Measurements from ENCODE around the gene HOXA3. TPM values are rescaled to one million over a fixed set of nuclear protein-coding genes. Genes with fewer than 3 reads are reported as not detected.
A peak's percentile ranks its signal among the peaks of the same experiment; 100 is the strongest.

Gene HOXA3
- total RNA-seq, 3 donors from 2014 or later: 4.5 to 6.4 (median 4.6) TPM

GRCh38 chr7:27132978-27133377, 19.4 kb downstream of the HOXA3 start:
- TF ChIP-seq POLR2A (IDR thresholded peaks at IDR 0.05) (no peak), POLR2AphosphoS5 (IDR thresholded peaks at IDR 0.05) (no peak)
- TF ChIP-seq, protein P1, sequence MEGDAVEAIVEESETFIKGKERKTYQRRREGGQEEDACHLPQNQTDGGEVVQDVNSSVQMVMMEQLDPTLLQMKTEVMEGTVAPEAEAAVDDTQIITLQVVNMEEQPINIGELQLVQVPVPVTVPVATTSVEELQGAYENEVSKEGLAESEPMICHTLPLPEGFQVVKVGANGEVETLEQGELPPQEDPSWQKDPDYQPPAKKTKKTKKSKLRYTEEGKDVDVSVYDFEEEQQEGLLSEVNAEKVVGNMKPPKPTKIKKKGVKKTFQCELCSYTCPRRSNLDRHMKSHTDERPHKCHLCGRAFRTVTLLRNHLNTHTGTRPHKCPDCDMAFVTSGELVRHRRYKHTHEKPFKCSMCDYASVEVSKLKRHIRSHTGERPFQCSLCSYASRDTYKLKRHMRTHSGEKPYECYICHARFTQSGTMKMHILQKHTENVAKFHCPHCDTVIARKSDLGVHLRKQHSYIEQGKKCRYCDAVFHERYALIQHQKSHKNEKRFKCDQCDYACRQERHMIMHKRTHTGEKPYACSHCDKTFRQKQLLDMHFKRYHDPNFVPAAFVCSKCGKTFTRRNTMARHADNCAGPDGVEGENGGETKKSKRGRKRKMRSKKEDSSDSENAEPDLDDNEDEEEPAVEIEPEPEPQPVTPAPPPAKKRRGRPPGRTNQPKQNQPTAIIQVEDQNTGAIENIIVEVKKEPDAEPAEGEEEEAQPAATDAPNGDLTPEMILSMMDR (IDR thresholded peaks at IDR 0.05): no peak
- no peaks in the 10 kb centered on the region for H3K9me3 ChIP-seq
- no peaks in the 10 kb centered on the region for H3K27me3 ChIP-seq
- no peaks in the 10 kb centered on the region for H3K36me3 ChIP-seq
- no peak for DNase-seq (ENCODE audit: low spot score in 2 of 2)
- no peak overlapping the region for H3K4me3 ChIP-seq
- peak overlapping the region; percentile 82 to 96 for H3K27ac ChIP-seq
- intact Hi-C loops (cut with DNase I; ENCODE audit: low total_unique reads): loop anchor here (5.0 kb wide), 1 partner anchor 1031 kb away; no protein-coding TSS in a partner anchor
- H3K4me1 ChIP-seq: peaks cover 5 to 10% of the 10 kb centered on the region in 2 donors

DNA sequence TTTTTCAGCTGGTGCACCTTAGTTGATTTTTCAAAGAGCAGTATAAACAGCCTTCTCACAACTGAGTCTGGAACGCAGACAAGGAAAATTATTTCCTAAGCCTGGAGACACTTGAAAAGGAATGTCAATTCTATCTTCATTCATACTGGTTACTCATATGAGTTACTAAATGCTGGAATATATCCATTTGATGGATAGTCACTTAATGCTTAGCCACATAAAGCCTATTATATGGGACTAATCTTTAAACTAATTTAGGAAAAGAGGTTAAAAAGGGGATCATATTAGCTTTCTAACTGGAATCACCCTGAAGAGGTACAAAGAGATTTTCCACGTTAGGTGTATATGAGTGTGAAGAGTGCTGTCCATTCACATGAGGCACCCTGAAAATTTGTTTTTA, 20.2 kb downstream of the HOXA3 start:
- TF ChIP-seq POLR2A (IDR thresholded peaks at IDR 0.05) (no peak), POLR2AphosphoS5 (IDR thresholded peaks at IDR 0.05) (no peak)
- TF ChIP-seq, protein P1 (IDR thresholded peaks at IDR 0.05): no peak
- intact Hi-C loops (cut with DNase I; ENCODE audit: low total_unique reads): loop anchor here (5.0 kb wide), 1 partner anchor 1030 kb away; no protein-coding TSS in a partner anchor
- Histone ChIP-seq H3K36me3 (no peaks in the 10 kb centered on the region), H3K27ac (peak overlapping the region in 1 of 2 donors; percentile 4), H3K9me3 (no peaks in the 10 kb centered on the region), H3K4me1 (peaks cover 5 to 10% of the 10 kb centered on the region in 2 donors), H3K27me3 (no peaks in the 10 kb centered on the region), H3K4me3 (no peak overlapping the region)
- no peak for DNase-seq (ENCODE audit: low spot score in 2 of 2)

- H3K36me3 ChIP-seq: no peaks in the 10 kb centered on the region
- no peaks in the 10 kb centered on the region for H3K9me3 ChIP-seq
- H3K4me3 ChIP-seq: peak overlapping the region; percentile 69 to 98 (median 90)
- no peak for TF ChIP-seq POLR2A (IDR thresholded peaks at IDR 0.05)
- no peak for TF ChIP-seq POLR2AphosphoS5 (IDR thresholded peaks at IDR 0.05)
- TF ChIP-seq, protein P1 (IDR thresholded peaks at IDR 0.05): no peak
- DNase-seq (ENCODE audit: low spot score in 2 of 2): peak in 1 of 2 donors; percentile 7
- H3K27me3 ChIP-seq: no peaks in the 10 kb centered on the region
- intact Hi-C loops (cut with DNase I; ENCODE audit: low total_unique reads): loop anchor here (5.0 kb wide), 1 partner anchor 1029 kb away; no protein-coding TSS in a partner anchor
- H3K4me1 ChIP-seq: peaks cover 5 to 13% of the 10 kb centered on the region in 2 donors
- peak overlapping the region; percentile 94 to 98 for H3K27ac ChIP-seq
These were observed 21.0 kb downstream of the HOXA3 start for GRCh38 chr7:27131390-27131819.

- peak within 1 kb of the TSS; percentile 94 to 98 for H3K27ac ChIP-seq
- H3K27me3 ChIP-seq: no peaks in the 10 kb centered on the region
- H3K36me3 ChIP-seq: no peaks in the 10 kb centered on the region
- TF ChIP-seq POLR2A (IDR thresholded peaks at IDR 0.05): peak; percentile 89
- TF ChIP-seq, protein P1 (IDR thresholded peaks at IDR 0.05): no peak
- TF ChIP-seq POLR2AphosphoS5 (IDR thresholded peaks at IDR 0.05): peak; percentile 75 to 97 (median 86)
- no peaks in the 10 kb centered on the region for H3K9me3 ChIP-seq
- H3K4me3 ChIP-seq: peak within 1 kb of the TSS; percentile 69 to 98 (median 90)
- DNase-seq (ENCODE audit: low spot score in 2 of 2): peak; percentile 89 to 94
- intact Hi-C loops (cut with DNase I; ENCODE audit: low total_unique reads): loop anchor here (5.0 kb wide), 1 partner anchor 1028 kb away; no protein-coding TSS in a partner anchor
- peaks cover 5 to 8% of the 10 kb centered on the region in 2 donors for H3K4me1 ChIP-seq
These were observed 21.6 kb downstream of the HOXA3 start, which contains the start of gene HOXA4 for GRCh38 chr7:27130540-27131389. TSS of gene HOXA4 (minus strand) at chr7:27130757. CDS start at chr7:27130733, 24 bp downstream.

Measured in breast epithelium (tissue), 4 donors.